Esophagus (tissue), 2 donors: Measurements from ENCODE around the gene AGBL4. TPM values are rescaled to one million over a fixed set of nuclear protein-coding genes. Genes with fewer than 3 reads are reported as not detected.

Source experiments
- H3K27ac ChIP-seq, 2 donors: one replicate each; pipeline ENCODE4 v1.5.1; 2013; ENCODE audit warnings: low read depth in 2 of 2, mild to moderate bottlenecking in 2 of 2, inconsistent platforms in 1 of 2, low read length in 1 of 2, moderate library complexity in 1 of 2
- H3K27me3 ChIP-seq, 2 donors: one replicate each; pipeline ENCODE4 v1.6.1; 2013; ENCODE audit warnings: low read length in 2 of 2, control low read depth in 1 of 2, mild to moderate bottlenecking in 1 of 2; ENCODE audit not compliant: insufficient read depth in 2 of 2, control insufficient read depth in 1 of 2
- H3K36me3 ChIP-seq, 2 donors: one replicate each; pipeline ENCODE4 v1.6.1; 2013; ENCODE audit warnings: low read length in 1 of 2; ENCODE audit not compliant: control insufficient read depth in 2 of 2, insufficient read depth in 2 of 2
- H3K4me1 ChIP-seq, 2 donors: one replicate each; pipeline ENCODE4 v1.6.1; 2013; ENCODE audit warnings: low read length in 1 of 2; ENCODE audit not compliant: control insufficient read depth in 2 of 2, insufficient read depth in 2 of 2
- H3K4me3 ChIP-seq, 2 donors: one replicate each; pipeline ENCODE4 v1.5.1; 2013; ENCODE audit warnings: low read length in 2 of 2, mild to moderate bottlenecking in 2 of 2, low read depth in 1 of 2, moderate library complexity in 1 of 2
- H3K9me3 ChIP-seq, 2 donors: one replicate each; pipeline ENCODE4 v1.6.1; 2013; ENCODE audit warnings: mild to moderate bottlenecking in 2 of 2, low read depth in 1 of 2, low read length in 1 of 2, moderate library complexity in 1 of 2; ENCODE audit not compliant: control insufficient read depth in 2 of 2, insufficient read depth in 1 of 2
- WGBS, 2 donors: extraction: QIAGEN DNeasy Blood & Tissue Kit; methylation state at CpG; one replicate each; pipeline ENCODE4 v1.1.7; 2013; 5-methylcytosine and 5-hydroxymethylcytosine counted together
- polyA plus RNA-seq, 2 donors: library from polyadenylated mRNA; stranded (reverse); fragments of 200-250 nt; gene quantifications; one replicate each; pipeline ENCODE4 v1.2.3, GENCODE V29; 2013
- donor health status: healthy with polysubstance abuse.
- donor health status: Bipolar disorder and iron deficiency.

AGBL4 gene
- polyA plus RNA-seq, 2 donors, result 0.02 TPM; not detected in 1

- peaks cover 0 to 3% of the 10 kb centered on the region in 2 donors for H3K9me3 ChIP-seq
- WGBS, 2 donors, result 83 to 91% methylated on average over 2 of the region's 2 CpGs
- H3K36me3 ChIP-seq, result no peaks in the 10 kb centered on the region
- no peaks in the 10 kb centered on the region for H3K4me1 ChIP-seq
- no peak overlapping the region for H3K27ac ChIP-seq
- H3K27me3 ChIP-seq, result no peaks in the 10 kb centered on the region
- no peak overlapping the region for H3K4me3 ChIP-seq
Measured at GRCh38 chr1:49408346-49408745, 615.4 kb downstream of the AGBL4 start.

GRCh38 chr1:49397086-49397485 lies 626.7 kb downstream of the AGBL4 start:
- Histone ChIP-seq H3K27me3 (no peaks in the 10 kb centered on the region), H3K36me3 (no peaks in the 10 kb centered on the region), H3K4me3 (no peak overlapping the region), H3K9me3 (no peaks in the 10 kb centered on the region), H3K27ac (no peak overlapping the region), H3K4me1 (no peaks in the 10 kb centered on the region)

- H3K9me3 ChIP-seq, result no peaks in the 10 kb centered on the region
Measured at GRCh38 chr1:49394200-49394599, 629.6 kb downstream of the AGBL4 start.

GRCh38 chr1:49389699-49390098 lies 634.1 kb downstream of the AGBL4 start:
- Histone ChIP-seq H3K36me3 (no peaks in the 10 kb centered on the region), H3K4me1 (no peaks in the 10 kb centered on the region), H3K27me3 (no peaks in the 10 kb centered on the region), H3K9me3 (no peaks in the 10 kb centered on the region), H3K4me3 (no peak overlapping the region), H3K27ac (no peak overlapping the region)

More at GRCh38 chr1:49394200-49394599, 629.6 kb downstream of the AGBL4 start:
- no peaks in the 10 kb centered on the region for H3K4me1 ChIP-seq
- H3K4me3 ChIP-seq, result no peak overlapping the region
- H3K27ac ChIP-seq, result no peak overlapping the region
- 78 to 83% methylated on average over 2 of the region's 2 CpGs for WGBS, 2 donors
- no peaks in the 10 kb centered on the region for H3K27me3 ChIP-seq
- H3K36me3 ChIP-seq, result no peaks in the 10 kb centered on the region

- no peak overlapping the region for H3K27ac ChIP-seq
- no peak overlapping the region for H3K4me3 ChIP-seq
- no peaks in the 10 kb centered on the region for H3K4me1 ChIP-seq
- 68 to 79% methylated on average over 7 of the region's 7 CpGs for WGBS, 2 donors
- no peaks in the 10 kb centered on the region for H3K36me3 ChIP-seq
- H3K27me3 ChIP-seq, result no peaks in the 10 kb centered on the region
- H3K9me3 ChIP-seq, result no peaks in the 10 kb centered on the region
Measured at GRCh38 chr1:49364676-49365075, 659.1 kb downstream of the AGBL4 start.

- Histone ChIP-seq H3K4me3 (no peak overlapping the region), H3K27me3 (no peaks in the 10 kb centered on the region), H3K36me3 (no peaks in the 10 kb centered on the region), H3K27ac (no peak overlapping the region), H3K4me1 (no peaks in the 10 kb centered on the region), H3K9me3 (no peaks in the 10 kb centered on the region)
- 23 to 43% methylated on average over 1 of the region's 1 CpG for WGBS, 2 donors
Measured at GRCh38 chr1:49363628-49364027, 660.1 kb downstream of the AGBL4 start.

- no peak overlapping the region for H3K4me3 ChIP-seq
- WGBS, 2 donors, result 39 to 59% methylated on average over 1 of the region's 1 CpG
- no peaks in the 10 kb centered on the region for H3K4me1 ChIP-seq
- no peaks in the 10 kb centered on the region for H3K36me3 ChIP-seq
- no peak overlapping the region for H3K27ac ChIP-seq
- peaks cover 0 to 2% of the 10 kb centered on the region in 2 donors for H3K9me3 ChIP-seq
- no peaks in the 10 kb centered on the region for H3K27me3 ChIP-seq
Measured at GRCh38 chr1:49358036-49358435, 665.7 kb downstream of the AGBL4 start.

- Histone ChIP-seq H3K4me1 (no peaks in the 10 kb centered on the region), H3K9me3 (peaks cover 0 to 2% of the 10 kb centered on the region in 2 donors), H3K27me3 (no peaks in the 10 kb centered on the region), H3K27ac (no peak overlapping the region), H3K36me3 (no peaks in the 10 kb centered on the region), H3K4me3 (no peak overlapping the region)
Measured at GRCh38 chr1:49356594-49356993, 667.2 kb downstream of the AGBL4 start.

- Histone ChIP-seq H3K4me3 (no peak overlapping the region), H3K36me3 (no peaks in the 10 kb centered on the region), H3K4me1 (no peaks in the 10 kb centered on the region), H3K27me3 (no peaks in the 10 kb centered on the region), H3K27ac (no peak overlapping the region), H3K9me3 (no peaks in the 10 kb centered on the region)
- WGBS, 2 donors, result 47 to 52% methylated on average over 2 of the region's 2 CpGs
Measured at GRCh38 chr1:49351768-49352167, 672.0 kb downstream of the AGBL4 start.

- no peaks in the 10 kb centered on the region for H3K9me3 ChIP-seq
- H3K36me3 ChIP-seq, result no peaks in the 10 kb centered on the region
- 63 to 71% methylated on average over 2 of the region's 2 CpGs for WGBS, 2 donors
- no peak overlapping the region for H3K4me3 ChIP-seq
- H3K27me3 ChIP-seq, result no peaks in the 10 kb centered on the region
- H3K4me1 ChIP-seq, result no peaks in the 10 kb centered on the region
- no peak overlapping the region for H3K27ac ChIP-seq
Measured at GRCh38 chr1:49346767-49347349, 676.9 kb downstream of the AGBL4 start.
